Activated T-cell treated with anti-CD3 and anti-CD28 coated beads for 48 hours (primary cell): ENCODE measurements around the gene TMEM39B.
"Not testable (repeated sequence)": the region's sequence is repeated elsewhere in the genome, so short reads cannot be mapped to it uniquely, and the experiment has no call there.

Source experiments
- DNase-seq: peaks from one replicate; pipeline ENCODE4 v3.0.0-alpha.2; 2020; ENCODE audit warnings: low read depth

Gene TMEM39B

DNA sequence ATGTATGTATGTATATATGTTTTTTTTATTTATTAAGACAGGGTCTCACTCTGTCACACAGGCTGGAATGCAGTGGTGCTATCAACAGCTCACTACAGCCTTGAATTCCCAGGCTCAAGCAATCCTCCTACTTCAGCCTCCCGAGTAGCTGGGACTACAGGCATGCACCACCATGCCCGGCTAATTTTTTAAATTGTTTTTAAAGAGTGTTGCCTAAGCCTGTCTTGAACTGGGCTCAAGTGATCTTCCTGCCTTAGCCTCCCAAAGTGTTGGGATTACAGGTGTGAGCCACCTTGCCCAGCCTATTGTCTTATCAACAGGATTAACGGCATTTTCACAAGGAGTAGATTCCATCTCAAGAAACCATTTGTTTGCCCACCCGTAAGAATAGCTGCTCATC is 40.7 kb downstream of the TMEM39B start:
- DNase-seq = not testable (repeated sequence)

GRCh38 chr1:32114420-32114819 is 41.7 kb downstream of the TMEM39B start:
- no peak for DNase-seq

DNA sequence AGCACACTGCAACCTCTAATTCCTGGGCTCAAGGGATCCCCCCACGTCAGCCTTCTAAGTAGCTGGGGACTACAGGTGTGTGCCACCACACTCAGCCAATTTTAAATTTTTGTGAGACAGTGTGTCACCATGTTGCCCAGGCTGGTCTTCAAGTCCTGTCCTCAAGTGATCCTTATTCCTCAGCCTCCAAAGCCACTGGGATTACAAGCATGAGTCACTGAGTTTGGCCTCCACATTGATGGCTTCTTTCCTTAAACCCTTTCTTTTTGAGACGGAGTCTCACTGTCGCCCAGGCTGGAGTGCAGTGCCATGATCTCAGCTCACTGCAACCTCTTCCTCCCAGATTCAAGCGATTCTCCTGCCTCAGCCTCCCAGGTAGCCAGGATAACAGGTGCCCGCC is 42.8 kb downstream of the TMEM39B start:
- no peak for DNase-seq

DNA sequence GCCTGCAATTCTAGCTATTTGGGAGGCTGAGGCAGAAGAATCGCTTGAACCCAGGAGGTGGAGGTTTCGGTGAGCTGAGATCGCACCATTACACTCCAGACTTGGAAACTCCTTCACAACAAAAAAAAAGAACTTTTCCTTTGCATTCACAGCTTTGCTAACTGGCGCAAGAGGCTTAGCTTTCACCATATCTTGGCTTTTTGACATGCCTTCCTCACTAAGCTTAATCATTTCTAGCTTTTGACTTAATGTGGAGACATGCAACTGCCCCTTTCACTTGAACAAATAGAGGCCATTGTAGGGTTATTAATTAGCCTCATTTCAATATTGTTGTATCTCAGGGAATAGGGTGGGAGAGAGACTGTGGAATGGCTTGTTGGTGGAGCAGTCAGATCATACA is 43.8 kb downstream of the TMEM39B start:
- no peak for DNase-seq

DNA sequence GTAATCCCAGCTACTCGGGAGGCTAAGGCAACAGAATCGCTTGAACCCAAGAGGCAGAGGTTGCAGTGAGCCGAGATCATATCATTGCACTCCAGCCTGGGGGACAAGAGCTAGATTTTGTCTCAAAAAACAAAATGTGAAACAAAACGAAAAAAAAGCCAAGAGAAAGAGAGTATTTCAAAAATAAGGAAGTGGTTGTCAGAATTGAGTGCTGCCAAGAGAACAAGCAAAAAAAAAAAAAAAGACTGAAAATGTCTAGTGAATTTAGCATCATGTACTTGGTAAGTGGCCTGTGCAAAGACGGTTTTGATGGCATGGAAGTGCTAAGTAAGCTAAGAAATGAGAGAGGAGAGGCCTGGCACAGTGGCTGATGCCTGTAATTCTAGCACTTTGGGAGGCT is 49.4 kb downstream of the TMEM39B start:
- DNase-seq = no peak

DNA sequence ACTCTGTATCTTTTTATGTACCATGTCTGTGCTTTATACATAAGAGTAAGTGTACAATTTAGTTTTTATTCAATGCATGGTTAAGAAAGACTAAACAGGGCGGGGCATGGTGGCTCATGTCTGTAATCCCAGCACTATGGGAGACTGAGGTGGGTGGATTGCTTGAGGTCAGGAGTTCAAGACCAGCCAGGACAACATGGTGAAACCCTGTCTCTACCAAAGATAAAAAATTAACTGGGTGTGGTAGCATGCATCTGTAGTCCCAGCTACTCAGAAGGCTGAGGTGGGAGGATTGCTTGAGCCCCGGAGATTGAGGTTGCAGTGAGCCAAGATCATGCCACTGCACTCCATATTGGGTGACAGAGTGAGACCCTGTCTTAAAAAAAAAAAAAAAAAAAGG is 50.6 kb downstream of the TMEM39B start:
- DNase-seq = not testable (repeated sequence)

GRCh38 chr1:32125313-32125712 is 52.6 kb downstream of the TMEM39B start:
- DNase-seq = no peak

DNA sequence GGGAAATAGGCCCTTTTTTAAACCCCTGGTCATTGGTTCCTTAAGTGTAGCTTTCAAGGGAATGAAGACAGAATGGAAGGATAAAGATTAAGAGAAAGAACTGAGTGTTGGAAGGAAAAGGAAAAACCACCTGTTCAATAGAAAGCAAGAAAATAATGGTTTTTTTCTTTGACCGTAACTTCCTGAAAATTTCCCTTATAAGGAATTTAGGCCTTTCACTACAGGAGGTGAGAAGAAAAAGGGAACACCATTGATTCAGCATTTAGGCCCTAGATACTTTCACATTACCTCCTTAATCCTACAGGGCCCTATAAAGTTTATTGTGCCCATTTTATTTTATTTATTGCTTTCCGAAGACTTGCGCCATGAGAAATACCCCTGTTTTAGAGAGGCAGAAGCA is 54.0 kb downstream of the TMEM39B start:
- no peak for DNase-seq

DNA sequence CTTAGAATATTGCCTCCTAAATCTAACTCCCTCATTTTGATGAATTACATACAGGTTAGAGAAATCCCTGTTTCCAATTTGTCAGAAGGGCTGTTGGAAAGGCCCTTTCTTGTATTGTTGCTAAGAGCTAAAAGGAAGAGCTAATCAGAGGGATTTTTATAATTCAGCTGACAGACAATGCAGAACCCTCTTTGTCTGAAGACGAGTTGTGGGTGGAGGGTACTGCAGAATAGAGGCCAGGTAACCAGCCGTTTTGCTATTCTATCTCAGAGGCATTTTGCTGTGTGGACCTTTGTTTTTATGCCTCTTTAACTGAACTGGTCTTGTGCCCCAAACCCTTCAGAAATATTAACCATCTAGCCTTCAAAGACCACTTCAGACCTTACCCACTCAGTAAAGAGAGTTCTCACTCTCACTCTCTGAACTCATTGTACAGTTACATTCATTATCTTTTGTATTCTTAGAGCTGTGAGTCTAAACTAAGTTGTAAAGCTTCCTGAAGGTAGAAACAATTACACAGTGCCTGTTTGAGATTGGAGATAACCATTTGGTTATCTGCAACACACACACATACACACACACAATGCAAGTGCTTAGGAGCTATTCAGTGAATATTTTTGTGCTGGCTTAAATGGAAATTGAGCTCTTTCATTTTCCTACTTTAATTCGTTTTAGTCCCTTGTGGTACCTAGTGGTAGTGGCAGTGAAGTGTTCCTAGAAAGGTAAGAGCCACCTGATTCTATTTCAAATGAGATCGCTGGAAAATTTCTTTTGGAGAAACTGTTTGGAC is 54.9 kb downstream of the TMEM39B start:
- no peak for DNase-seq

DNA sequence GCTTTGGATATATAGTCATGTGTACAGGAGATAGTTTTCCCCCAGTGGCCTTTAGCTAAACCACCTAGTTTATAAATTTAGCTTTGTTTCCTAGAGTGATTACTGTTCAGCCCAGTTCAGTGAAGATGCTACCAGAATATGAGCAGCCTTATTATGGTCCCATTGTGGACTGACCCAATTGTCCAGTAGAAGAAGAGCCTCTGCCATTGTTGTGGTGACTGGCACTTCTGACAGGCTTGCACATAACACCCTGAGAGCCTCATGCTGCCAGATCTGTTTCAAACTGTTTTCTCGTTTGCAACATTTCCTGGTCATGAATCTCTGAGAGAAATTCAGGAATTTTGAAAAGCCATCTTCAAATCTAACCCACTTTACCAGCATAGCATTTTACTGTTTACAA is 55.7 kb downstream of the TMEM39B start:
- no peak for DNase-seq

DNA sequence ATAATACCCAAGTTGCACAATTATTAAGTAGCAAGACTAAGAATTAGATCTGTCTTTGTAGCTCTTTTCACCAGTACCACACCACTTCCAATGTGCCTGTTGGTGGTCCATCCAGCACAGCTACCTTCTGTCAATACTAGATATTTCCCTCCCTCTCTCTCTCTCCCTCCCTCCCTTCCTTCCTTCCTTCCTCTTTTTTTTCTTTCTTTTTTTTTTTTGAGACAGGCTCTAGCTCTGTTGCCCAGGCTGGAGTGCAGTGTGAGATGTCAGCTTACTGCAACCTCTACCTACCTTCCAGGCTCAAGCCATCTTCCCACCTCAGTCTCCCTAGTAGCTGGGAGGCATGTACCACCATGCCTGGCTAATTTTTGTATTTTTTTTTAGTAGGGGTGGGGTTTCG is 56.2 kb downstream of the TMEM39B start:
- no peak for DNase-seq

GRCh38 chr1:32133950-32134280 is 61.2 kb downstream of the TMEM39B start:
- not testable (repeated sequence) for DNase-seq

DNA sequence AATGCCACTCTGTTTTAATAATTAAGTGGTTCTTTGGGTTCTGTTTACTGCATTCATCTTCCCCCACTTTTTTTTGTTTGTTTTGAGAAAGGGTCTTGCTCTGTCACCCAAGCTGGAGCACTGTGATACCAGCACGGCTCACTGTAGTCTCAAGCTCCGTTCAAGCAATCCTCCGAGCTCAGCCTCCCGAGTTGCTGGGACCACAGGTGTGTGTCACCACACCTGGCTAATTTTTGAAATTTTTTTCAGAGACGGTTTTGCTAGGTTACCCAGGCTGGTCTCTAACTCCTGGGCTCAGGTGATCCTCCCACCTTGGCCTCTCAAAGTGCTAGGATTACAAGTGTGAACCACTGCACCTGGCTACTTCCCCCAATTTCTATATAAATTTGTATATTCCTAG is 64.4 kb downstream of the TMEM39B start:
- no peak for DNase-seq

DNA sequence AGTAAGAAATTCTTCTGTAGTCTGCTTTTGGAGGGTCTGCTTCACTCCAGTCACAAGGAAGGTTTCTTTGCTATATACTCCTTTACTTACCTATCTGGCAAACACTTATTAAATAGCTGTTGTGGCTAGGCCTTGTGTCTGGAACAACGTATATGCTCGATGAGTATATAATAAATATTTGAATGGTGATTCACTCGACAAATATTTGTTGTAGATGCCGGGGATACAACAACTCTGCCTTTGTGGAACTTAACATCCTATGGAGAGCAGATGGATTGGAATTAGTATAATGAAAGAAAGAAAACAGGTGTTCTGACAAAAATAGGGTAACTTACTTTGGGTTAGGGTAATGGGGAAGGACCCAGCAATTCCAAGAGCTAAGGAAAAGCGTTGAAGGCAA is 66.2 kb downstream of the TMEM39B start:
- no peak for DNase-seq

DNA sequence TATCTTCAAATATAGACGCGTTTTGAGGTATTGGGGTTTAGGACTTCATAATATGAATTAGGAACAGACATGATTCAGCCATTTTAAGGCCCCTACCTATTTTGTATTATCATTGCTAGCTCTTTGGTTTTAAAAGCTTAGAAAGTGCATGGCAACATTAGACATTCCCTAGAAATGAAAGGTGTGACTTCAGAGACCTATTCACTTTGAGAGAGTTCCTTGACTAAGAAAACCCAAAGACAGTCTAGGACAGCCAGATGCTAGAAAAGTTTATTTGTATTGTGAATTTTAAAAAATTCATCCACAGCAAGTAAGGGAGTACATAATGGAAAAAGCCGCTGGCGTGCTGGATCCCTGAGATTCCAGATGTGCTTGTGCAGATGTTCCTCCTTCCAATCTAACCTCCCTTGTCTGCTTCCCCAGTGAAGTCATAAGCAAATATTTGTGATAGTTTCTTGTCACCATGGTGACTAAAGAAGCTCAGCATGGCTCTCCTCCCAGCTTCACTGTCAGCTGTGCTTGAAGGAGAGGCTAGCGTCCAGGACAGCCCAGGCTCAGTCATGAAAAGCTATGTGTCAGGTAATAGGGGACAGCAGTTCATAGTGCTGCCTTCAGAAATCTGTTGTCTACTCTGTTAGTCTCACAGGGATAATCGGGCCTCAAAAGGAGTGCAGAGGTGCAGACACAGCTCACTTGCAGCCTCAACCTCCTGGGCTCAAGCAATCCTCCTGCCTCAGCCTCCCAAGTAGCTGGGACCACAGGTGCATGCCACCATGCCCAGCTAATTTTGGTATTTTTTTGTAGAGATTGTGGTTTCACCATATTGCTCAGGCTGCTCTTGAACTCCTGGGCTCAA is 69.9 kb downstream of the TMEM39B start:
- DNase-seq = no peak

DNA sequence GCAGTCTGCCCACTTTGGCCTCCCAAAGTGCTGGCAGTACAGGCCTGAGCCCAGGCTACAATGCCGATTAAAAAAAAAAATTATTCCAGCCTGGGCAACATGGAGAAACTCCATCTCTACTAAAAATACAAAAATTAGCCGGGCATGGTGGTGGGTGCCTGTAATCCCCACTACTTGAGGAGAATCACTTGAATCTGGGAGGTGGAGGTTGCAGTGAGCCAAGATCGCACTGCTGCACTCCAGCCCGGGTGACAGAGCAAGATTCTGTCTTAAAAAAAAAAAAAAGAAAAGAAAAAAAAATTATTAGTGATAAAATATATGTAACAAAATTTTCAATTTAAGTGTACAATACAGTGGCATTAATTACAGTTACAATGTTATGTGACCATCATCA is 70.6 kb downstream of the TMEM39B start:
- DNase-seq = not testable (repeated sequence)

DNA sequence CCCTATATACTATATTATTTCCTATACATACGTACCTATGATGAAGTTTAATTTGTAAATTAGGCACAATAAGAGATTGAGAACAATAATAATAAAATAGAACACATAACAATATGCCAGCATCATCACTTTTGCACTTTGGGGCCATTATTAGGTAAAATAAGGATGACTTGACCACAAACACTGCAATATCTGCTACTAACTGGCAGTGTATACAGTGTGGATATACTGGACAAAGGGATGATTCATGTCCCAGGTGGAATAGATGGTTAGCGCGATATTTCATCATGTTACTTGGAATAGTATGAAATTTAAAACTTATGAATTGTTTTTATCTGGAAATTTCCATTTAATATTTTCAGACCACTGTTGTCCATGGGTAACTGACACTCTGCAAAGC is 71.3 kb downstream of the TMEM39B start:
- DNase-seq = no peak

GRCh38 chr1:32147799-32148198 is 75.1 kb downstream of the TMEM39B start:
- not testable (repeated sequence) for DNase-seq

GRCh38 chr1:32150847-32151246 is 78.1 kb downstream of the TMEM39B start:
- DNase-seq = no peak

- no peak for DNase-seq
These were observed 78.6 kb downstream of the TMEM39B start for GRCh38 chr1:32151319-32151787.
